ENCODE measurements around the gene SCAP.

DNA sequence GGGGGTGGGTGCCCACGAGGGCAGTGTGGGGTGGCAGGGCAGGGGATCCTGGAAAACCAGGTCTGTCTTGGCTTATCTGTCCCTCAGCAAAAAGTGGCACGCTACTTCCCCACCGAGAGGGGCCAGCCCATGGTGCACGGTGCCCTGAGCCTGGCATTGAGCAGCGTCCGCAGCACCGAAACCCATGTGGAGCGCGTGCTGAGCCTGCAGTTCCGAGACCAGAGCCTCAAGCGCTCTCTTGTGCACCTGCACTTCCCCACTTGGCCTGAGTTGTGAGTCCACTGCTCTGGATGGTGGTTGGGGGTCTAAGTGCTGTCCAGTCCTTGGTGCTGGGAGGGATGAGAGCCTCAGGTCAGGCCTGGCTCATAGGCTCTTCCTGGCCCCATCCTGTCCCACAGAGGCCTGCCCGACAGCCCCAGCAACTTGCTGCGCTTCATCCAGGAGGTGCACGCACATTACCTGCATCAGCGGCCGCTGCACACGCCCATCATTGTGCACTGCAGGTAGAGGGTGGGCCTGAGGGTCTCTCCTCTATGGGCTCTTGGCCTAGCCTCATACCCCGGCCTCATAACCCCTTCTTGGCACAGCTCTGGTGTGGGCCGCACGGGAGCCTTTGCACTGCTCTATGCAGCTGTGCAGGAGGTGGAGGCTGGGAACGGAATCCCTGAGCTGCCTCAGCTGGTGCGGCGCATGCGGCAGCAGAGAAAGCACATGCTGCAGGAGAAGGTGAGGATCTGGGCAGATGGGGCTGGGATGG is 63.9 kb downstream of the SCAP start:
- TF ChIP-seq, protein P1, sequence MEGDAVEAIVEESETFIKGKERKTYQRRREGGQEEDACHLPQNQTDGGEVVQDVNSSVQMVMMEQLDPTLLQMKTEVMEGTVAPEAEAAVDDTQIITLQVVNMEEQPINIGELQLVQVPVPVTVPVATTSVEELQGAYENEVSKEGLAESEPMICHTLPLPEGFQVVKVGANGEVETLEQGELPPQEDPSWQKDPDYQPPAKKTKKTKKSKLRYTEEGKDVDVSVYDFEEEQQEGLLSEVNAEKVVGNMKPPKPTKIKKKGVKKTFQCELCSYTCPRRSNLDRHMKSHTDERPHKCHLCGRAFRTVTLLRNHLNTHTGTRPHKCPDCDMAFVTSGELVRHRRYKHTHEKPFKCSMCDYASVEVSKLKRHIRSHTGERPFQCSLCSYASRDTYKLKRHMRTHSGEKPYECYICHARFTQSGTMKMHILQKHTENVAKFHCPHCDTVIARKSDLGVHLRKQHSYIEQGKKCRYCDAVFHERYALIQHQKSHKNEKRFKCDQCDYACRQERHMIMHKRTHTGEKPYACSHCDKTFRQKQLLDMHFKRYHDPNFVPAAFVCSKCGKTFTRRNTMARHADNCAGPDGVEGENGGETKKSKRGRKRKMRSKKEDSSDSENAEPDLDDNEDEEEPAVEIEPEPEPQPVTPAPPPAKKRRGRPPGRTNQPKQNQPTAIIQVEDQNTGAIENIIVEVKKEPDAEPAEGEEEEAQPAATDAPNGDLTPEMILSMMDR (IDR thresholded peaks at IDR 0.05; ENCODE audit: poor library complexity) = no peak
- no peak for TF ChIP-seq EZH2 (IDR thresholded peaks at IDR 0.05; ENCODE audit: borderline replicate concordance)

Data from hepatocyte (in vitro differentiated cells).